ENCODE results near the gene RECQL5.

GRCh38 chr17:75596320-75597087, 70.5 kb downstream of the RECQL5 start:
- no peak for TF ChIP-seq CTCF (IDR thresholded peaks at IDR 0.05)
- no peak for TF ChIP-seq EZH2 (IDR thresholded peaks at IDR 0.05; ENCODE audit: borderline replicate concordance, insufficient read depth, low read depth, low read length, poor library complexity, severe bottlenecking)
